GM21723 (cell line): ENCODE results near the gene ARHGAP26.

Source experiments
- ATAC-seq: cut with Tn5 transposase; IDR thresholded peaks from one replicate; pipeline ENCODE4 v1.9.1; 2021; ENCODE audit warnings: mild to moderate bottlenecking, moderate library complexity; ENCODE audit not compliant: unreplicated experiment

Gene ARHGAP26

GRCh38 chr5:143248391-143248790 is 478.2 kb downstream of the ARHGAP26 start:
- ATAC-seq = no peak

GRCh38 chr5:143248822-143249579 is 478.8 kb downstream of the ARHGAP26 start:
- ATAC-seq = no peak

- no peak for ATAC-seq
These were observed 479.7 kb downstream of the ARHGAP26 start for GRCh38 chr5:143249851-143250250.

GRCh38 chr5:143251190-143251589 is 481.0 kb downstream of the ARHGAP26 start:
- ATAC-seq = no peak

- no peak for ATAC-seq
These were observed 481.8 kb downstream of the ARHGAP26 start for GRCh38 chr5:143251946-143252345.

GRCh38 chr5:143254819-143255218 is 484.6 kb downstream of the ARHGAP26 start:
- no peak for ATAC-seq

- ATAC-seq = no peak
These were observed 488.5 kb downstream of the ARHGAP26 start for GRCh38 chr5:143258559-143259253.

GRCh38 chr5:143259254-143259605 is 489.1 kb downstream of the ARHGAP26 start:
- no peak for ATAC-seq

- ATAC-seq = no peak
These were observed 491.7 kb downstream of the ARHGAP26 start for GRCh38 chr5:143261748-143262392.

GRCh38 chr5:143262393-143263174 is 492.4 kb downstream of the ARHGAP26 start:
- ATAC-seq = peak; percentile 85

- ATAC-seq = no peak
These were observed 493.2 kb downstream of the ARHGAP26 start for GRCh38 chr5:143263272-143263810.

- ATAC-seq = no peak
These were observed 495.8 kb downstream of the ARHGAP26 start for GRCh38 chr5:143265995-143266394.

GRCh38 chr5:143267186-143267585 is 497.0 kb downstream of the ARHGAP26 start:
- ATAC-seq = no peak

GRCh38 chr5:143268388-143268787 is 498.2 kb downstream of the ARHGAP26 start:
- no peak for ATAC-seq

GRCh38 chr5:143271431-143271830 is 501.3 kb downstream of the ARHGAP26 start:
- ATAC-seq = no peak

GRCh38 chr5:143274952-143275351 is 504.8 kb downstream of the ARHGAP26 start:
- no peak for ATAC-seq

- no peak for ATAC-seq
These were observed 505.6 kb downstream of the ARHGAP26 start for GRCh38 chr5:143275512-143276363.

- no peak for ATAC-seq
These were observed 507.4 kb downstream of the ARHGAP26 start for GRCh38 chr5:143277536-143277935.
